ENCODE results near the gene DBT. TPM values are rescaled to one million over a fixed set of nuclear protein-coding genes. Genes with fewer than 3 reads are reported as not detected.
"Not testable (repeated sequence)": the region's sequence is repeated elsewhere in the genome, so short reads cannot be mapped to it uniquely, and the experiment has no call there.

DBT gene
- total RNA-seq, 1 donor from 2014 or later, result 15.7 TPM

GRCh38 chr1:100268202-100268601 lies 18.6 kb upstream of the DBT start:
- intact Hi-C loops (cut with DNase I), result no loop called here
- Histone ChIP-seq H3K27ac (no peak overlapping the region), H3K4me1 (peaks cover 25% of the 10 kb centered on the region), H3K9me3 (no peaks in the 10 kb centered on the region), H3K36me3 (peaks cover 51% of the 10 kb centered on the region), H3K4me3 (no peak overlapping the region), H3K27me3 (no peaks in the 10 kb centered on the region)
- TF ChIP-seq CTCF (IDR thresholded peaks at IDR 0.05), result no peak
- ATAC-seq, result no peak
- DNase-seq, result no peak

- peaks cover 42% of the 10 kb centered on the region for H3K36me3 ChIP-seq
- no peaks in the 10 kb centered on the region for H3K27me3 ChIP-seq
- no peaks in the 10 kb centered on the region for H3K9me3 ChIP-seq
- no peak for ATAC-seq
- DNase-seq, result no peak
- no peak overlapping the region for H3K27ac ChIP-seq
- H3K4me1 ChIP-seq, result peaks cover 25% of the 10 kb centered on the region
- TF ChIP-seq CTCF (IDR thresholded peaks at IDR 0.05), result no peak
- H3K4me3 ChIP-seq, result peak overlapping the region; percentile 93
- intact Hi-C loops (cut with DNase I), result no loop called here
Measured at GRCh38 chr1:100267284-100267683, 17.6 kb upstream of the DBT start.

- intact Hi-C loops (cut with DNase I), result no loop called here
- Histone ChIP-seq H3K4me1 (peaks cover 25% of the 10 kb centered on the region), H3K9me3 (no peaks in the 10 kb centered on the region), H3K4me3 (peak overlapping the region; percentile 93), H3K27ac (peak overlapping the region; percentile 92), H3K27me3 (no peaks in the 10 kb centered on the region), H3K36me3 (peaks cover 36% of the 10 kb centered on the region)
- no peak for TF ChIP-seq CTCF (IDR thresholded peaks at IDR 0.05)
- DNase-seq, result no peak
- ATAC-seq, result peak; percentile 50
Measured at GRCh38 chr1:100266741-100267140, 17.1 kb upstream of the DBT start.

GRCh38 chr1:100265931-100266740 lies 16.5 kb upstream of the DBT start, which contains the start of gene RTCA:
Gene RTCA, plus strand, starts transcription at chr1:100266216. Its CDS starts 160 bp downstream, at chr1:100266376.
- DNase-seq (peak; percentile 99), ATAC-seq (peak; percentile 99)
- TF ChIP-seq CTCF (IDR thresholded peaks at IDR 0.05), result no peak
- Histone ChIP-seq H3K4me3 (peak within 1 kb of the TSS; percentile 93), H3K36me3 (peaks cover 30% of the 10 kb centered on the region), H3K4me1 (peaks cover 25% of the 10 kb centered on the region), H3K27me3 (no peaks in the 10 kb centered on the region), H3K9me3 (no peaks in the 10 kb centered on the region), H3K27ac (peak within 1 kb of the TSS; percentile 92)
- intact Hi-C loops (cut with DNase I), result no loop called here

- no peak for TF ChIP-seq CTCF (IDR thresholded peaks at IDR 0.05)
- intact Hi-C loops (cut with DNase I), result no loop called here
- Histone ChIP-seq H3K27me3 (no peaks in the 10 kb centered on the region), H3K4me1 (peaks cover 25% of the 10 kb centered on the region), H3K4me3 (peak overlapping the region; percentile 93), H3K36me3 (peaks cover 24% of the 10 kb centered on the region), H3K9me3 (no peaks in the 10 kb centered on the region), H3K27ac (peak overlapping the region; percentile 92)
- no peak for DNase-seq
- peak; percentile 10 for ATAC-seq
Measured at GRCh38 chr1:100265562-100265930, 15.9 kb upstream of the DBT start.

GRCh38 chr1:100264081-100264480 lies 14.4 kb upstream of the DBT start:
- H3K9me3 ChIP-seq; ATAC-seq; H3K4me3 ChIP-seq; H3K27me3 ChIP-seq; DNase-seq; H3K27ac ChIP-seq; intact Hi-C loops (cut with DNase I): not testable (repeated sequence)
- peaks cover 21% of the 10 kb centered on the region for H3K4me1 ChIP-seq
- H3K36me3 ChIP-seq, result peaks cover 11% of the 10 kb centered on the region

All from upper lobe of right lung (tissue), 1 donor.